Uterus (tissue), 4 donors: ENCODE measurements around the gene OR8K1. TPM values are rescaled to one million over a fixed set of nuclear protein-coding genes. Genes with fewer than 3 reads are reported as not detected.

Experiments
- DNase-seq, 2 donors: peaks; one replicate each; pipeline ENCODE4 v3.0.0-alpha.2; 2019 to 2020
- H3K27ac ChIP-seq, 2 donors: fragments of 200-600 bp; sonication (generic); 1 replicate in 1 of 2; 2 replicates in 1 of 2; pipeline ENCODE4 v1.5.1; 2016 to 2018
- H3K27me3 ChIP-seq, 2 donors: fragments of 200-600 bp; sonication (generic); one replicate each; pipeline ENCODE4 v1.5.1; 2018 to 2019; ENCODE audit warnings: control low read depth in 1 of 2
- H3K36me3 ChIP-seq, 2 donors: fragments of 200-600 bp; sonication (generic); one replicate each; pipeline ENCODE4 v1.5.1; 2019; ENCODE audit warnings: control low read depth in 1 of 2
- H3K4me1 ChIP-seq, 2 donors: fragments of 200-600 bp; sonication (generic); one replicate each; pipeline ENCODE4 v1.5.1; 2018 to 2019; ENCODE audit warnings: control low read depth in 1 of 2
- H3K4me3 ChIP-seq, 2 donors: fragments of 200-600 bp; sonication (generic); 1 replicate in 1 of 2; 2 replicates in 1 of 2; pipeline ENCODE4 v1.5.1; 2018 to 2019; ENCODE audit warnings: mild to moderate bottlenecking in 1 of 2
- H3K9me3 ChIP-seq, 2 donors: fragments of 200-600 bp; sonication (generic); one replicate each; pipeline ENCODE4 v1.5.1; 2019; ENCODE audit warnings: control low read depth in 1 of 2
- POLR2A ChIP-seq, 2 donors: fragments of 450-650 bp; IDR thresholded peaks; one replicate each; pipeline ENCODE4 v1.6.1; 2016; ENCODE audit warnings: antibody characterized with exemption in 2 of 2, mild to moderate bottlenecking in 1 of 2, moderate library complexity in 1 of 2
- intact Hi-C: fragments of 100-400 bp; cut with DNase I; formaldehyde crosslinking; loops from one replicate; pipeline ENCODE4 v1.15.1; 2023; ENCODE audit warnings: low total_unique reads
- total RNA-seq, 4 donors: library from RNA; depleted of rRNA in 3 of 4; stranded (reverse); fragments of >200 nt in 3 of 4; gene quantifications; one replicate each; pipeline versions ENCODE4 v1.1.0 to v1.2.4, GENCODE V29; 2014 to 2023
- TF ChIP-seq, protein P1 (sequence below), 4 experiments: fragments of 200-600 bp in 2 of 4; fragments of 450-650 bp in 2 of 4; sonication (generic) in 2 of 4; IDR thresholded peaks; one replicate each; pipeline ENCODE4 v1.5.1; 2016 to 2019; ENCODE audit warnings: antibody characterized with exemption in 4 of 4, mild to moderate bottlenecking in 2 of 4, moderate library complexity in 1 of 4
- donor health status: DM: yes; HTN: yes; CAD: no.

The OR8K1 gene
- total RNA-seq, 4 donors from 2014 or later = not detected

DNA sequence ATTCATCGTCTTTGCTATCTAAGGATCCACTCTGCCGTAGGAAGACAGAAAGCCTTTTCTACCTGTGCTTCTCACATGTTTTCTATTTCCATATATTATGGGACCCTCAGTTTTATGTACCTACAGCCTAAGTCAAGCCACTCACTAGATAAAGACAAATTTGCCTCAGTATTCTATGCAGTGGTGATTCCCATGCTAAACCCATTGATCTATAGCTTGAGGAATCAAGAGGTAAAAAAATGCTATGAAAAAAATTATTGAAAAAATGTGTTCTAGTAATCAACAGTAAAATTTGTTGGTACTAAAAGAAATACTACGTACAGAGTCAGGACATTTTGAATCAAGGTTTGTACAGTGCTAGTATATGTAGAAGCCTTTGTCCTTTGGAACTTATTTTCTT, 48.5 kb downstream of the OR8K1 start:
- TF ChIP-seq, protein P1, sequence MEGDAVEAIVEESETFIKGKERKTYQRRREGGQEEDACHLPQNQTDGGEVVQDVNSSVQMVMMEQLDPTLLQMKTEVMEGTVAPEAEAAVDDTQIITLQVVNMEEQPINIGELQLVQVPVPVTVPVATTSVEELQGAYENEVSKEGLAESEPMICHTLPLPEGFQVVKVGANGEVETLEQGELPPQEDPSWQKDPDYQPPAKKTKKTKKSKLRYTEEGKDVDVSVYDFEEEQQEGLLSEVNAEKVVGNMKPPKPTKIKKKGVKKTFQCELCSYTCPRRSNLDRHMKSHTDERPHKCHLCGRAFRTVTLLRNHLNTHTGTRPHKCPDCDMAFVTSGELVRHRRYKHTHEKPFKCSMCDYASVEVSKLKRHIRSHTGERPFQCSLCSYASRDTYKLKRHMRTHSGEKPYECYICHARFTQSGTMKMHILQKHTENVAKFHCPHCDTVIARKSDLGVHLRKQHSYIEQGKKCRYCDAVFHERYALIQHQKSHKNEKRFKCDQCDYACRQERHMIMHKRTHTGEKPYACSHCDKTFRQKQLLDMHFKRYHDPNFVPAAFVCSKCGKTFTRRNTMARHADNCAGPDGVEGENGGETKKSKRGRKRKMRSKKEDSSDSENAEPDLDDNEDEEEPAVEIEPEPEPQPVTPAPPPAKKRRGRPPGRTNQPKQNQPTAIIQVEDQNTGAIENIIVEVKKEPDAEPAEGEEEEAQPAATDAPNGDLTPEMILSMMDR (IDR thresholded peaks at IDR 0.05) = no peak
- TF ChIP-seq POLR2A (IDR thresholded peaks at IDR 0.05) = no peak
- Histone ChIP-seq H3K27me3 (no peaks in the 10 kb centered on the region), H3K27ac (no peak overlapping the region), H3K9me3 (no peaks in the 10 kb centered on the region), H3K36me3 (no peaks in the 10 kb centered on the region), H3K4me3 (no peak overlapping the region), H3K4me1 (no peaks in the 10 kb centered on the region)
- intact Hi-C loops = no loop called here
- no peak for DNase-seq

DNA sequence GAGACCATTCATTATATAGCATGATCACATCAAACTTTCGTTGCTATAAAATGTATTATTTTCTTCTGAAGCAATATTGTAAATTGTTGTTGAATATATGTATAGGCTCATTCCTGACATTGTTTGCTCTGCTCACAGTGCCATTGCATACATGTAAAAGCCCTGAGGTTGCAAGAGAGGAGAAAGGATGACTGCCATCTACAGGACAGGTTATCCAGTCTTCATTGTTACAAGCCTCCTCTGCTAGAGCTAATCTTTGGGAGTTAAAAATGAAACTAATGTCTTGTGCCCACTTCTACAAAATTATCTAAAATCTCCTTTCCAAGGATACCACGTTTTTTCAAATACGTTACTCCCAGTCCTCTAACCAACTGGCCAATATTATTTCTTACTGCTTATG, 50.2 kb downstream of the OR8K1 start:
- TF ChIP-seq POLR2A (IDR thresholded peaks at IDR 0.05) = no peak
- TF ChIP-seq, protein P1 (IDR thresholded peaks at IDR 0.05) = no peak
- intact Hi-C loops = no loop called here
- Histone ChIP-seq H3K4me1 (no peaks in the 10 kb centered on the region), H3K9me3 (no peaks in the 10 kb centered on the region), H3K27me3 (no peaks in the 10 kb centered on the region), H3K36me3 (no peaks in the 10 kb centered on the region), H3K4me3 (no peak overlapping the region), H3K27ac (no peak overlapping the region)
- DNase-seq = no peak

Other genes with a start within 250 kb of the OR8K1 start
- not detected for gene OR8H2, start 242.4 kb upstream of the OR8K1 start, total RNA-seq
- gene OR8H3, start 223.7 kb upstream of the OR8K1 start, total RNA-seq = not detected
- gene OR8J3, start 205.8 kb upstream of the OR8K1 start, total RNA-seq = not detected
- not detected for gene OR8K5, start 185.7 kb upstream of the OR8K1 start, total RNA-seq
- gene OR5J2, start 169.4 kb upstream of the OR8K1 start, total RNA-seq = not detected
- not detected for gene OR5T2, start 111.8 kb upstream of the OR8K1 start, total RNA-seq
- not detected for gene OR5T3, start 93.8 kb upstream of the OR8K1 start, total RNA-seq
- not detected for gene OR5T1, start 71.9 kb upstream of the OR8K1 start, total RNA-seq
- not detected for gene OR8H1, start 53.8 kb upstream of the OR8K1 start, total RNA-seq
- not detected for gene OR8K3, start 30.9 kb upstream of the OR8K1 start, total RNA-seq
- gene OR8J1, start 8.3 kb downstream of the OR8K1 start, total RNA-seq = not detected
- not detected for gene OR8U1, start 29.6 kb downstream of the OR8K1 start, total RNA-seq
- not detected for gene OR5AL1, start 66.7 kb downstream of the OR8K1 start, total RNA-seq
- not detected for gene OR5M3, start 127.3 kb downstream of the OR8K1 start, total RNA-seq
- not detected for gene OR5M8, start 145.3 kb downstream of the OR8K1 start, total RNA-seq
- not detected for gene OR5M11, start 197.2 kb downstream of the OR8K1 start, total RNA-seq
- not detected for gene OR5M10, start 231.7 kb downstream of the OR8K1 start, total RNA-seq